HT1080 (cell line): ENCODE measurements around the gene PLCXD1. TPM values are rescaled to one million over a fixed set of nuclear protein-coding genes. Genes with fewer than 3 reads are reported as not detected.
"Not testable (repeated sequence)": the region's sequence is repeated elsewhere in the genome, so short reads cannot be mapped to it uniquely, and the experiment has no call there.

ENCODE experiments used
- DNase-seq: peaks from one replicate; pipeline ENCODE4 v3.0.0-alpha.2; 2015; ENCODE audit warnings: low read depth
- total RNA-seq: library from RNA; depleted of rRNA; stranded (reverse); fragments of >200 nt; shearing (Covaris generic); gene quantifications from 2 replicates; pipeline ENCODE4 v1.2.3, GENCODE V29; 2014

PLCXD1 gene
- total RNA-seq, 1 experiment from 2014 or later: 19.9 TPM

GRCh38 chrX:262381-262909 is 18.7 kb upstream of the PLCXD1 start:
- DNase-seq: no peak

- not testable (repeated sequence) for DNase-seq
These were observed 17.2 kb upstream of the PLCXD1 start for GRCh38 chrX:264006-264405.

DNA sequence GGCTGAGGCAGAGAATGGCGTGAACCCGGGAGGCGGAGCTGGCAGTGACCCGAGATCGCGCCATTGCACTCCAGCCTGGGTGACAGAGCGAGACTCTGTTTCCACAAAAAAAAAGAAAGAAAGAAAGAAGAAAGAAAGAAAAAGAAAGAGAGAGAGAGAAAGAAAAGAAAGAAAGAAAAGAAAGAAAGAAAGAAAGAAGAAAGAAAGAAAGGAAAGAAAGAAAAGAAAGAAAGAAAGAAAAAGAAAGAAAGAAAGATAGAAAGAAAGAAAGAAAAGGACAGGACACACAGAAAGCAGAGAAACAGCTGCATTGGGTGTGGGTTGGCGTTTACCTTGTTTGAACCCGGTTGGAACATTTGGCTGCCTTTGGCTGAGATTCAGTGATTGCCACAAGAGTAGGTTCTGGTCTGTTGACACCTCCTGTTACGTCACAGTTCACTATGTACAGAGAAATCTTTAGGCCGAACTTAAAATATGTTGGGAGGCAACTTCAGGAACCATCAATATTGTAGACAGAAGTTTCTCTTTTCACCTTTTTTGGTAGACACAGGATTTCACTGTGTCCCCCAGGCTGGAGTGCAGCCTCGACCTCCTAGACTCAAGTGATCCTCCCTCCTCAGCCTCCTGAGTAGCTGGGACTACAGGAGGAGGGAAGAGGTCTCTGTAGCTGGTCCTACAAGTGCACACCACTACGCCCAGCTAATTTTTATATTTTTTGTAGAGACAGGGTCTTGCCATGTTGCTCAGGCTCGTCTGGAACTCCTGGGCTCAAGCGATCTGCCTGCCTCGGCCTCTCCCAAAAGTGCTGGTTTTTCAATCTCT is 16.3 kb upstream of the PLCXD1 start:
- DNase-seq: no peak

DNA sequence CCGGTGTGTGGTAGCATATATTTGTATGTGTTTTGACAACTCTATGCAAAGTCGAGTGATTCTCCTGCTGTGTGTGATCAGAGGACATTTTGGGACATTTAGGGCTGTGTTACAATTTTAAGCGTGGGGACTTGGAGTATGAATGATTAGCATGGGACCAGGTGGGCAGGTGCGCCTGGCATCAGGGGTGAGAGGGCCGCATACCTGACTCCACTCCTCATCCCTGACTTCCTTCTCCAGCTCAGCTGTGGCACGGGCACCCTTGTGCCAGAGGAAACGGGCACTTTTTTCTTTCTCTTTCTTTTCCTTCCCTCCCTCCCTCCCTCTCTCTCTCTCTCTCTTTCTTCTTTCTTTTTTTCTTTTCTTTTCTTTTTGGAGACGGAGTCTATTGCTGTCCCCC is 15.7 kb upstream of the PLCXD1 start:
- DNase-seq: no peak

DNA sequence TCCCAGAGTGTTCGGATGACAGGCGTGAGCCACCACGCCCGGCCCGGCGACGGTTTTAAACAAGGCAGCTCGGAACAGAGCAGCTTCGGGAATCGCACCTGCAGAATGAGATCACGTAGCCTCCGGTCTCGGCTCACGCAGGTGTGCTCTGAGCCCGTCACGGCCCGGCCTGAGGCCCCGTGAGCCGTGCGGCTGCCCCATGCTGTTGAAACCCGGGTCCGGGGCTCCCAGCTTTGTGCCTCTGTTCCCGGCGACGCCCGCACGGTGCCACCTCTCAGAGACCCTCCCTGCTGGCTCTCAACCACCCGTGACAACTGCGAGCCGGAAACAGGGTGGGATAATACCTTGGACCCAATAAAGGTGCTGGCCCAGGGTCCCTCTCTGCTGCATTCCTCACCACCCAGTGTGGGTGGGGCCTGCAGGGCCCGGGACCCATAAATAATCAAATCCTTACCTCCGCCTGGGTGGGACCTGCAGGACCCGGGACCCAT is 13.4 kb upstream of the PLCXD1 start:
- no peak for DNase-seq

GRCh38 chrX:270848-271367 is 10.3 kb upstream of the PLCXD1 start:
- no peak for DNase-seq

GRCh38 chrX:274904-275475 is 6.2 kb upstream of the PLCXD1 start:
- no peak for DNase-seq

GRCh38 chrX:275476-275966 is 5.7 kb upstream of the PLCXD1 start:
- no peak for DNase-seq

- DNase-seq: no peak
These were observed 5.1 kb upstream of the PLCXD1 start for GRCh38 chrX:275967-276580.

GRCh38 chrX:276581-277201 is 4.5 kb upstream of the PLCXD1 start:
- DNase-seq: no peak

DNA sequence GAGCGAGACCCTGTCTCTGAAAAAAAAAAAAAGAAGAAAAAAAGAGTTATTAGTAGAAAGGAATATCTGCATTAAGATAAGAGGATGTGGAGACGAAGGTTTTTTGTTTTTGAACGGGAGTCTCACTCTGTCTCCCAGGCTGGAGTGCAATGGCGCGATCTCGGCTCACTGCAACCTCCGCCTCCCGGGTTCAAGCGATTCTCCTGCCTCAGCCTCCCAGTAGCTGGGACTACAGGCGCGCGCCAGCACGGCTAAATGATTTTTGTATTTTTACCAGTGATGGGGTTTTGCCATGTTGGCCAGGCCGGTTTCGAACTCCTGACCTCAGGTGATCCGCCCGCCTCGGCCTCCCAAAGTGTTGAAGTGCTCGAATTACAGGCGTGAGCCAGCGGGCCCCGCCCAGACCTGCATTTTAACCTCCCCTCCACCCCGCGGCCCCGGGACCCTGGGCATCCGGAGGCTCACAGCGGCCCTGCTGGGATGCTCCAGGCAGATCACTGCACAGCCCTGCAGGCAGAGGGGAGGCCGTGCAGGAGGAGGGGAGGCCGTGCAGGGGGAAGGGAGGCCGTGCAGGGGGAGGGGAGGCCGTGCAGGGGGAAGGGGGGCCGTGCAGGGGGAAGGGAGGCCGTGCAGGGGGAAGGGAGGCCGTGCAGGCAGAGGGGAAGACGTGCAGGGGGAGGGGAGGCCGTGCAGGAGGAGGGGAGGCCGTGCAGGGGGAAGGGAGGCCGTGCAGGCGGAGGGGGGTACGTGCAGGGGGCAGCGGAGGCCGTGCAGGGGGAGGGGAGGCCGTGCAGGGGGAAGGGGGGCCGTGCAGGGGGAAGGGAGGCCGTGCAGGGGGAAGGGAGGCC is 1.2 kb upstream of the PLCXD1 start:
- DNase-seq: not testable (repeated sequence)

DNA sequence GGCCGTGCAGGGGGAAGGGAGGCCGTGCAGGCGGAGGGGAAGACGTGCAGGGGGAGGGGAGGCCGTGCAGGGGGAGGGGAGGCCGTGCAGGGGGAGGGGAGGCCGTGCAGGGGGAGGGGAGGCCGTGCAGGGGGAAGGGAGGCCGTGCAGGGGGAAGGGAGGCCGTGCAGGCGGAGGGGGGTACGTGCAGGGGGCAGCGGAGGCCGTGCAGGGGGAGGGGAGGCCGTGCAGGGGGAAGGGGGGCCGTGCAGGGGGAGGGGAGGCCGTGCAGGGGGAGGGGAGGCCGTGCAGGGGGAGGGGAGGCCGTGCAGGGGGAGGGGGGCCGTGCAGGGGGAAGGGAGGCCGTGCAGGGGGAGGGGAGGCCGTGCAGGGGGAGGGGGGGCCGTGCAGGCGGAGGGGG is 459 bp upstream of the PLCXD1 start:
- not testable (repeated sequence) for DNase-seq

DNA sequence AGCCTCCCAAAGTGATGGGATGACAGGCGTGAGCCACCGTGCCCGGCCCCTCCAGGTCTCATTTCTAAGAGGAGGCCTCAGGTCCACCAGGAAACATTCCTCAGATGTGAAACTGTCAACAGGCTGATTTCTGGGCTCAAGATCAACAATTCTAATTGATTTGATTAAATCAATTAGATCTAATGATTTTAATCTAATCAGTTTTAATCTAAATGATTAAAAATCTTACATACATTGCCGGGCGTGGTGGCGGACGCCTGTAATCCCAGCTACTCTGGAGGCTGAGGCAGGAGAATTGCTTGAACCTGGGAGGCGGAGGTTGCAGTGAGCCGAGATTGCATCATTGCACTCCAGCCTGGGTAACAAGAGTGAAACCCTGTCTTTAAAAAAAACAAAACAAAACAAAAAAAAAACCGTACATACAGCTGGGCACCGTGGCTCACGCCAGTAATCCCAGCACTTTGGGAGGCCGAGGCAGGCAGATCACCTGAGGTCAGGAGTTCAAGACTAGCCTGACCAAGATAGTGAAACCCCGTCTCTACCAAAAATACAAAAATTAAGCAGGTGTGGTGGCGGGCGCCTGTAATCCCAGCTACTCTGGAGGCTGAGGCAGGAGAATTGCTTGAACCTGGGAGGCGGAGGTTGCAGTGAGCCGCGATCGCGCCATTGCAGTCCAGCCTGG is 960 bp downstream of the PLCXD1 start:
- DNase-seq: not testable (repeated sequence)

GRCh38 chrX:283115-283845 is 2.1 kb downstream of the PLCXD1 start:
- peak; percentile 87 for DNase-seq

GRCh38 chrX:285076-285677 is 4.0 kb downstream of the PLCXD1 start:
- DNase-seq: no peak

DNA sequence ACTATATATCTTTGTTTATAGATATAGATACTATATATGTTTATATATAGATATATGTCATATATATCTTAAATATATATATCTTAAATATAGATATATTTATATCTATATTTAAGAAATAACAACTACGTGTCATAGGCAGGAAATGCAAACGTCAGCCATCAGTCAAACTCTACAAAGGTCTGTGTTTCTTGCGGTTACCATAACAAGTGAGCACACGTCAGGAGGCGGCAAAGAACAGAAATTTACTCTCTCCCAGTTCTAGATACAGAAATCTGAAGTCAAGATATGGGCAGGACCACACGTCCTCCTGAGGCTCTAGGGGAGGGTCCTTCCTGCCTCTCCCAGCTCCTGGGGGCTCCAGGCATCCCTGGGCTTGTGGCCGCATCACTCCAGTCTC is 6.5 kb downstream of the PLCXD1 start:
- no peak for DNase-seq

- DNase-seq: no peak
These were observed 7.4 kb downstream of the PLCXD1 start for GRCh38 chrX:288561-288991.

DNA sequence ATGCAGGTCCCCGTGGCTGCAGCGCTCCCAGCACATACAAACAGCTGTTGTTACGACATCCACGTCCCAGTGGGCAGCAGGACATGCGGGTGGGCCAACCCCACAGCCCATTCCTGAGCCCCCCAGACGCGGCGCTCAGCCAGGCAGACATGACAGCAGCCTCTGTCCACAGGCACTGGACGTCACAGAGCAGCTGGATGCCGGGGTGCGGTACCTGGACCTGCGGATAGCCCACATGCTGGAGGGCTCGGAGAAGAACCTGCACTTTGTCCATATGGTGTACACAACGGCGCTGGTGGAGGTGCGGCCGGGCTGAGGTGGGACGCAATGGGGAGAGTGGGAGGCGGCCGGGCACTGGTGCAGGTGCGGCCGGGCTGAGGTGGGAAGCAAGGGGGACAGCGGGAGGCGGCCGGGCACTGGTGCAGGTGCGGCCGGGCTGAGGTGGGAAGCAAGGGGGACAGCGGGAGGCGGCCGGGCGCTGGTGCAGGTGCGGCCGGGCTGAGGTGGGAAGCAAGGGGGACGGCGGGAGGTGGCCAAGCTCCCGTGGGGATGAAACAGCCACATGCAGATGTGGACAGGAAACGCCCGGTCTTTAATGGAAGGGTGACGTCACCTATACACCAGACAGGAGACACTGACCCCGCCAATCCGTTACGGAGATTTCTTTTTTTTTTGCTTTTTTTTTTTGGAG is 9.4 kb downstream of the PLCXD1 start:
- no peak for DNase-seq
